ENCODE measurements around the gene ELL.

Gene ELL

GRCh38 chr19:18443831-18444230 lies 78.0 kb downstream of the ELL start:
- Histone ChIP-seq H3K9ac (ENCODE audit: insufficient read length, low read depth) (no peak overlapping the region), H3K9me3 (ENCODE audit: insufficient read depth, low read length) (no peaks in the 10 kb centered on the region), H3K4me1 (ENCODE audit: insufficient read depth, insufficient read length) (peaks cover 30% of the 10 kb centered on the region), H3K36me3 (ENCODE audit: insufficient read depth, insufficient read length, low read length) (peaks cover 52% of the 10 kb centered on the region), H3K4me3 (ENCODE audit: insufficient read length, low read depth) (no peak overlapping the region), H3K27me3 (ENCODE audit: insufficient read depth, insufficient read length) (no peaks in the 10 kb centered on the region)
- no peak for DNase-seq (ENCODE audit: low read depth, low spot score)
- TF ChIP-seq ZNF274 (IDR thresholded peaks at IDR 0.05; ENCODE audit: low read depth, low read length): no peak
- TF ChIP-seq SUZ12 (IDR thresholded peaks at IDR 0.05; ENCODE audit: extremely low read depth, insufficient read depth, insufficient read length): no peak
- no peak for TF ChIP-seq YY1 (IDR thresholded peaks at IDR 0.05; ENCODE audit: insufficient read depth, insufficient read length)

GRCh38 chr19:18443406-18443805 lies 78.5 kb downstream of the ELL start:
- peaks cover 32% of the 10 kb centered on the region for H3K4me1 ChIP-seq (ENCODE audit: insufficient read depth, insufficient read length)
- DNase-seq (ENCODE audit: low read depth, low spot score): no peak

GRCh38 chr19:18442941-18443340 lies 78.9 kb downstream of the ELL start:
- Histone ChIP-seq H3K9ac (ENCODE audit: insufficient read length, low read depth) (no peak overlapping the region), H3K4me3 (ENCODE audit: insufficient read length, low read depth) (no peak overlapping the region), H3K4me1 (ENCODE audit: insufficient read depth, insufficient read length) (peaks cover 34% of the 10 kb centered on the region), H3K36me3 (ENCODE audit: insufficient read depth, insufficient read length, low read length) (peaks cover 45% of the 10 kb centered on the region), H3K9me3 (ENCODE audit: insufficient read depth, low read length) (no peaks in the 10 kb centered on the region), H3K27me3 (ENCODE audit: insufficient read depth, insufficient read length) (no peaks in the 10 kb centered on the region)
- TF ChIP-seq ZNF274 (IDR thresholded peaks at IDR 0.05; ENCODE audit: low read depth, low read length) (no peak), YY1 (IDR thresholded peaks at IDR 0.05; ENCODE audit: insufficient read depth, insufficient read length) (no peak), SUZ12 (IDR thresholded peaks at IDR 0.05; ENCODE audit: extremely low read depth, insufficient read depth, insufficient read length) (no peak)
- no peak for DNase-seq (ENCODE audit: low read depth, low spot score)

More at GRCh38 chr19:18443406-18443805, 78.5 kb downstream of the ELL start:
- Histone ChIP-seq H3K4me3 (ENCODE audit: insufficient read length, low read depth) (no peak overlapping the region), H3K36me3 (ENCODE audit: insufficient read depth, insufficient read length, low read length) (peaks cover 48% of the 10 kb centered on the region), H3K27me3 (ENCODE audit: insufficient read depth, insufficient read length) (no peaks in the 10 kb centered on the region), H3K9ac (ENCODE audit: insufficient read length, low read depth) (no peak overlapping the region), H3K9me3 (ENCODE audit: insufficient read depth, low read length) (no peaks in the 10 kb centered on the region)
- no peak for TF ChIP-seq ZNF274 (IDR thresholded peaks at IDR 0.05; ENCODE audit: low read depth, low read length)

- DNase-seq (ENCODE audit: low read depth, low spot score): no peak
- Histone ChIP-seq H3K4me3 (ENCODE audit: insufficient read length, low read depth) (no peak overlapping the region), H3K36me3 (ENCODE audit: insufficient read depth, insufficient read length, low read length) (peaks cover 37% of the 10 kb centered on the region), H3K9ac (ENCODE audit: insufficient read length, low read depth) (no peak overlapping the region), H3K9me3 (ENCODE audit: insufficient read depth, low read length) (no peaks in the 10 kb centered on the region), H3K27me3 (ENCODE audit: insufficient read depth, insufficient read length) (no peaks in the 10 kb centered on the region), H3K4me1 (ENCODE audit: insufficient read depth, insufficient read length) (peaks cover 34% of the 10 kb centered on the region)
- TF ChIP-seq ZNF274 (IDR thresholded peaks at IDR 0.05; ENCODE audit: low read depth, low read length) (no peak), SUZ12 (IDR thresholded peaks at IDR 0.05; ENCODE audit: extremely low read depth, insufficient read depth, insufficient read length) (no peak)
These were observed 79.8 kb downstream of the ELL start for GRCh38 chr19:18441804-18442788.

- TF ChIP-seq YY1 (IDR thresholded peaks at IDR 0.05; ENCODE audit: insufficient read depth, insufficient read length): no peak
- TF ChIP-seq ZNF274 (IDR thresholded peaks at IDR 0.05; ENCODE audit: low read depth, low read length): no peak
- TF ChIP-seq SUZ12 (IDR thresholded peaks at IDR 0.05; ENCODE audit: extremely low read depth, insufficient read depth, insufficient read length): no peak
- no peak overlapping the region for H3K4me3 ChIP-seq (ENCODE audit: insufficient read length, low read depth)
- H3K27me3 ChIP-seq (ENCODE audit: insufficient read depth, insufficient read length): no peaks in the 10 kb centered on the region
- no peak for DNase-seq (ENCODE audit: low read depth, low spot score)
- peaks cover 33% of the 10 kb centered on the region for H3K36me3 ChIP-seq (ENCODE audit: insufficient read depth, insufficient read length, low read length)
- peaks cover 31% of the 10 kb centered on the region for H3K4me1 ChIP-seq (ENCODE audit: insufficient read depth, insufficient read length)
- peak overlapping the region; percentile 12 for H3K9ac ChIP-seq (ENCODE audit: insufficient read length, low read depth)
- no peaks in the 10 kb centered on the region for H3K9me3 ChIP-seq (ENCODE audit: insufficient read depth, low read length)
These were observed 80.7 kb downstream of the ELL start for GRCh38 chr19:18440936-18441803.

- no peaks in the 10 kb centered on the region for H3K27me3 ChIP-seq (ENCODE audit: insufficient read depth, insufficient read length)
- H3K9me3 ChIP-seq (ENCODE audit: insufficient read depth, low read length): no peaks in the 10 kb centered on the region
- DNase-seq (ENCODE audit: low read depth, low spot score): no peak
- H3K4me3 ChIP-seq (ENCODE audit: insufficient read length, low read depth): no peak overlapping the region
- peaks cover 36% of the 10 kb centered on the region for H3K4me1 ChIP-seq (ENCODE audit: insufficient read depth, insufficient read length)
- TF ChIP-seq YY1 (IDR thresholded peaks at IDR 0.05; ENCODE audit: insufficient read depth, insufficient read length) (no peak), ZNF274 (IDR thresholded peaks at IDR 0.05; ENCODE audit: low read depth, low read length) (no peak), SUZ12 (IDR thresholded peaks at IDR 0.05; ENCODE audit: extremely low read depth, insufficient read depth, insufficient read length) (no peak)
- H3K36me3 ChIP-seq (ENCODE audit: insufficient read depth, insufficient read length, low read length): peaks cover 33% of the 10 kb centered on the region
- H3K9ac ChIP-seq (ENCODE audit: insufficient read length, low read depth): peak overlapping the region; percentile 12
These were observed 81.4 kb downstream of the ELL start for GRCh38 chr19:18440415-18440877.

GRCh38 chr19:18439910-18440237 lies 82.0 kb downstream of the ELL start:
- peak overlapping the region; percentile 79 for H3K9ac ChIP-seq (ENCODE audit: insufficient read length, low read depth)
- no peak for TF ChIP-seq SUZ12 (IDR thresholded peaks at IDR 0.05; ENCODE audit: extremely low read depth, insufficient read depth, insufficient read length)
- TF ChIP-seq YY1 (IDR thresholded peaks at IDR 0.05; ENCODE audit: insufficient read depth, insufficient read length): no peak
- TF ChIP-seq ZNF274 (IDR thresholded peaks at IDR 0.05; ENCODE audit: low read depth, low read length): no peak

More at GRCh38 chr19:18439910-18440237, 82.0 kb downstream of the ELL start:
- Histone ChIP-seq H3K4me1 (ENCODE audit: insufficient read depth, insufficient read length) (peaks cover 40% of the 10 kb centered on the region), H3K36me3 (ENCODE audit: insufficient read depth, insufficient read length, low read length) (peaks cover 36% of the 10 kb centered on the region), H3K9me3 (ENCODE audit: insufficient read depth, low read length) (no peaks in the 10 kb centered on the region), H3K27me3 (ENCODE audit: insufficient read depth, insufficient read length) (no peaks in the 10 kb centered on the region), H3K4me3 (ENCODE audit: insufficient read length, low read depth) (no peak overlapping the region)
- no peak for DNase-seq (ENCODE audit: low read depth, low spot score)
